ACHN (cell line): ENCODE measurements around the gene MSL3B.

Experiments used
- DNase-seq: peaks from one replicate; pipeline ENCODE4 v3.0.0-alpha.2; 2015
- in situ Hi-C: cut with HindIII; loops from 2 replicates; pipeline ENCODE4 v1.10.0; 2017; ENCODE audit warnings: low sequenced_read_pairs, low pct_ligation_motif_present, low pct_unique_long_range_greater_than_20kb

MSL3B gene

DNA sequence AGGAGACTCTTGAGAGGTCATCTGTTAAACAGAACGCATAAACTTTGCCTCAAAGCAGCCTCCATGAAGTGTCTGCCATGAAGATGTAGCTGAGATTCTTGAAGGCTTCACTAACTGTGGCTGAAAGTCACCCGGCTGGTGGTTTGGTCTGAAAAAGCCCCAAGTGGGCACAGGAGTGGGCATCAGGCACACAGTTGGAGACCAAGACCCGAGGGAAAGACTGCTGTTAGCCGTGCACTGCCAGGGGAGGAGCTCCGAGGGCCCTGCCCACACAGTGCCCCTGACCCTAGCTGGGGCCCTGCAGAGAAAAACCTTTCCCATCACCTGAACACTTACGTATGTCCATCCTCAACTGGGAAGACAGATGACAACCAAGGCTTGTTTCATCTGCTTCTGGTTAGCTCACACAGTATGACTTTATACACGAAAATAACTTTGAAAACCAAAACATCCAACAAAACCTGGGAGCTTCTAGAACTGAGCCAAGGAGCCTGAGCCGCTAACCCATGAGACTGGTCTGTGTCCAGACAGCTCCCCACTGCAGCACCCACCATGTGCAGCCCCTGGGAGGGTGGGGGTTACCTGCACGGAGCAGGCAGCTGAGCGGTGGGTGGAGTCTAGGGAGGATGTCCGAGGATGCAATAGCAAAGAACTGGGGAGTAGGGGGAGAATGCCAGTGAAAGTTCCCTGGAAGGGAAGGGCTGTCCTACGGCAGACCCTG lies 29.3 kb downstream of the MSL3B start:
- in situ Hi-C loops, result no loop called here

DNA sequence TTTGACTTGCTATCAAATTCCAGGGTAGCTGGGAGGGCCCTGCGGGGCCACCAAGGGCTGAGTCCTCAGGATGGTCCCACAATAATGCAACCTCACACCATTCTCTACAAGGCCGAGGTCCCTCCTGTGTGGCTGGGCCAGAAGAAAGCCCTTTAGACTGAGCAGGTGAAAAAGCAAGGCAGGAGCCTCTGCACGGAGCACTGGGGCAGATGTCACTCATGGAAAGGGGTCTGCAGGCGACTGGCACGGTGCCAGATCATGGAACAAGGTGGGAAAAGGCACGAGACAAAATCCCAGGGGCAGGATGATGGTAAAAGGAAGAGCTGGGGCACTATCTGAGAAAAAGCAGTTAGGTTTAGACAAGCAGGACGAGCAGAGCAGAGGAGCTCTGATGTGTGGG lies 29.9 kb downstream of the MSL3B start:
- in situ Hi-C loops, result no loop called here
- DNase-seq, result no peak

More for the DNA sequence above, 29.3 kb downstream of the MSL3B start:
- no peak for DNase-seq

DNA sequence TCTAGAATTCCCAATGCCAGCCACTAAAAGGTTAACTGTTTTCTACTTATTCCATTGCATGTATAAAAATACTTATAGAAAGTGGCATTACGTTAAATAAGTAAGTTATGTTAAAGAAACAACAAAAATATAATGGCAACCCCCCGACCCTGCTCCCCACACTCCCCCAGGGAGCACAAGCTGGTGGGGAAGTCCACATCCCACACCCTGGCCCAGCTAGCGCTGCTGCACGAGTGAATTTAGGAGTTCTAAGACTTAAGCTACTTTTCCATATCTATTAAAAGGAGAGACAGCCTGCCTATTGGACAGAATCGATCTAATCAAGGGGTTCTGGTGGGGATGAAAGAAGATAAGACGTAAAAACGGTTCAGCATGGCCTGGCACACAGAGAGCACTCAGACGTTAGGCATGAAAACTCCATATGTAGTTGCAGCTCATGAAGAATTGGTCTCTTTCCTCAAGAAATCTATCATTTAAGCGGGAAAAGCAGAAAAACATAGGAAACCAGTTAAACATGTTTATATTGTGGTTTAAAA lies 30.4 kb downstream of the MSL3B start:
- no peak for DNase-seq
- in situ Hi-C loops, result no loop called here

DNA sequence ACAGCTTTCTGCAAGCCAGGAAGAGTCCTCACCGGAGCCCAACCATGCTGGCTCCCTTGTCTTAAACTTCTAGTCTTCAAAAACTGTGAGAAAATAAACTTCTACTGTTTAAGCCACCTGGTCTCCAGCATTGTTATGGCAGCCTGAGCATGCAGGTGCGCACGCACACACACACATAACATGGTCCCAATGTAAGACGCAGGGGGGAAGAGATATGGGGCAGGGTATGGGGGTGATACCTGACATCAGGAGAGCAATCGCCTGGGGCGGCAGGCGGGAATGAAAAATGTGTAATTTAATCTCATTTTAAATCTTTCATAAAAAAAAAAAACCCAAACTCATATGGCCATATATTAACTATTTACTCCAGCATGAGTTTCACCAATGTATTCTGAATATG lies 31.8 kb downstream of the MSL3B start:
- in situ Hi-C loops, result no loop called here
- DNase-seq, result no peak

DNA sequence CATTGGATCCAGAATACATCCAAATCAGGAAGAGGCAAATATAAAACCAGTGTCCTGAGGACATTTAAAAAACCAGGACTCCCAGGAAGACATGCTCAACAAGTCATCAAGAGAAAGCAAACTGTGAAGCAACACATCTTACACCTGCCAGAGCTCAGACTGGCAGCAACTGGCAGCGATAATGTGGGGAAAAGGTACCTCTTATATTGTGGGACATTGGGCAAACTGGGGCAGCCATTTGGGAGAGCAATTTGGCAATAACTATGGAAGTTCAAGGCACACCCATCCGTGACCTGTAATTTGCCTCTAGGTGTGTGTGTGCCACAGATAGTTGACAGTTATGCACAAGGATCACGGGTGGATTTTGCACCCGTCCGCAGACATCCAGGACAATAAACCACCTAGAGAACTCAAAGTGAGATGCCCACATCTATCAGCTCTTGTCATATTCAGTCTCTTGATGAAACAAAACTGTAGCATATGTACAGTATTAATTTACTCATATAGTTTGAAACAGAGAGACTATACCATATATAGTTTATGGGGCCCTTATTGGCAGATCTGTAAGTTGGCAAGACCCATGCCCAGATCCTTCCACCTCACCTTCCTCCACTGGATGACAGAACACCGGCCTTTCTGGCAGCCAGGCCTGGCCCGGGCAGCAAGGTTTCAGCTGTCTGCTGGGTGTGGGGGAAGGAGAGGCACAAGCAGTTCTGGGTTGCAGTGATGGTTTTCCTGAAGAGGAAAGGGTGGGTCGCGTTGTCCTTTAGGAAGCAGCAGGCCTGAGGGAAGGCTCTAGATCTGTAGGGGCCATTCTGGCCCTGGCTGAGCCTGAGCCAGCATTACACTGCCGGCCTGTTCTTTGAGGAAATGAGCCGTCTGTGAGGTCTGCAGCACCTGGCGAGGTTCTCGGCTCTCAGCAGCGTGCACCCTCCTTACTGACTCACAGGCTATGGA lies 32.7 kb downstream of the MSL3B start:
- in situ Hi-C loops, result no loop called here
- no peak for DNase-seq

DNA sequence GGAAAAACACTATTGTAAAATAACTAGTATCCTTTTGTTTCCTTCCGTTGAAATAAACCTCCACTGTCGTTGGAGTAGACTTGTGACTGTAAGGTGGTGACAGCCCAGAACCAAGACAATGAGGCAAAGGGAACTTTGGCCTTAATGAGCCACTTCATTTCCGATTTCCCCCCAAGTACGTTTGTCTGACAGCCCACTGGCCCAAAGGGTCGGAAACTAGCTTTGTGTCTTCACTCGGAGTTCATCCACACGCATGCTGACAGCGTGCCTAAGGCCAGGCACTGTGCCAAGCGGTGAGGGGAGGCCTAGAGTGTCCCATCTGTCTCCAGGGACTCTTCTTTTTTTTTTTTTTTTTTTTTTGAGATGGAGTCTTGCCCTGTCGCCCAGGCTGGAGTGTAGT lies 34.8 kb downstream of the MSL3B start:
- in situ Hi-C loops, result no loop called here
- no peak for DNase-seq

DNA sequence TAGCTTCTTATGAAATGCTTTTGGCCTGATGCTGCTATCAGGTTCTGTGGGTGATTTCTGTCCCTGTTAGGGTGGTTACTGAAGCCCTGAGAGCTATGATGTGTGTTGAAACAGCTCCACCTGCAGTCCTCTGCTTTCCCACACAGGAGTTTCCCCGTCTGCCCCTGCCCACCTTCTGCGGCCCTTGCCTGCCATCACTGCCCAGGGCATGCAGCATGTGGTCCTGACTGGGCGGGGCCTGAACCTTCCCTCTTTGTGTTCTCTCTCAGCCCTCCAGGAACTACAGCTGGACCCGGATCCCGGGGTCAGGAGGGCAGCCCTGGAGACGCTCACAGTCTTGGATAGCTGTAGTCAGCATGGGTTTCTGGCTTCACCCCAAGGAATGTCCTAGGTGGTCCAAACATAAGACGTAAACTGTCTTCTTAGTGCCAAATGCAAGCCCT lies 35.3 kb downstream of the MSL3B start:
- in situ Hi-C loops, result no loop called here
- DNase-seq, result peak; percentile 74

DNA sequence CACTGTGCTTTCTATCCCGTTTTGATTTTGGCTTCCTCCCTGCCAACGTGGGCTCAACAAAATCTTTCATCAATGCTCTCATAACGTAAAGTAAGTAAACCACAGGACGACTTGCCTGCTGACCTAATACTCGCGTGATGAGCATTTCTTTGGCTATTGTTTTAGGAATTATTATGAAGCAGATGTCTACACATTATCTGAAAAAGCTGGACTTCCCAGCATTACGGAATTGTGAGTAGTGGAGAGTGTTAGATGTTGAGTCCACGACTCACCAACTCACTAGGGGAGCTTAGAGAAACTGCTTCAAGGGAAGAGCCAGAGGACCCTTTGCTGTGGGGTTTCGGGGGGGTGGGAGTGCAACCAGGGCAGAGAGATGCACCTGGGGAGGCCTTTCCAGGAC lies 35.8 kb downstream of the MSL3B start:
- no peak for DNase-seq
- in situ Hi-C loops, result no loop called here

DNA sequence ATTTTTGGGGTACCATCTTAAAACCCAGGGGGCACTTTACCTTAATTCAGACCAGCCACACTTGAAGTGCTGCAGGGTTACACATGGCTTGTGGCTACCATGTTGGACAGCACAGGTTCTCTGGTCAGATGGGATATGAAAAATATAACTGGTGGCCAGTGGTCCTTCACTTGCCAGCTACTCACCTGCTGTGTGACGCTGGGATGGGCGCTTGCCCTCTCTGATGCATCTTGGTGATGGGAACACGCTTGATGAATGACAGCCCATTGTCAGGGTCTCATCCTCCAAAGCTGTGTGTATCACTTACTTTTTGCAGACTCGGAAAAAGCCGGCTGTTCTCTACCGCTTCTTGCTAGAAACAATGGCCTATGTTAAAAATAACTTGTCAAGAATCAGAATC lies 36.3 kb downstream of the MSL3B start:
- in situ Hi-C loops, result no loop called here
- DNase-seq, result no peak

DNA sequence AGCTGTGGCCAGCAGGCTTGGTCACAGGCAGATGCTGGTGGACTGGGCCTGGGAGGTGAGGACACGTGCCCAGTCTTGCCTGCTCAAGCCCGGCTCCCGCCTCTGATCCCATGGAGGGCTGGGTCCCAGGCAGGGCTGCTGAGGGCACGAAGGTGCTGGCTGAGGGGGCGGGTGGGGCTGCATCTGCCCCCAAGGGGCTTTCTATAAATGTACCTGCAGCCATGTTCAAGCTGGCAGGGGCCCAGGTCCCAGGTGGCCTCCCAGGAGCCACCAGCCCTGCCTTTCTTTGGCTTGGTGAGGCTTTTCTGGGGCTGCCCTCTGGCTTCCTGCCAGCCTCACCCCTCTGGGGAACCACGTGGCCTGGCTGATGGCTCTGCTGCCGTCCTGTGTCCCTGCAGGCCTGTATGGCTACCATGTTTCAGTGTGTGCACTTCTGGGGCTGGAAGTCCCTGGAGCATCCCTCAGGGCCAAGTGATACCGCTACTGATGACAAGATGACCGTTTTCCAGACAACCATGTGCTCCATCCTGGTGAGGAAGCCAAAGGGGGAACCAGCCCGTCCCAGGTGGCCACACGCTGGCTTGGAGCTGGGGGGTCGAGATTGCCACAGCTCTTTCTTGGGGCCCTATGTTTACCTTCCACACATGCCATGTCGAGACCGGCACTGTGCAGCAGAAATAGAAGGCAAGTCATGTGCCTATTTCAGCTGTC lies 37.0 kb downstream of the MSL3B start:
- DNase-seq, result no peak
- in situ Hi-C loops, result no loop called here

DNA sequence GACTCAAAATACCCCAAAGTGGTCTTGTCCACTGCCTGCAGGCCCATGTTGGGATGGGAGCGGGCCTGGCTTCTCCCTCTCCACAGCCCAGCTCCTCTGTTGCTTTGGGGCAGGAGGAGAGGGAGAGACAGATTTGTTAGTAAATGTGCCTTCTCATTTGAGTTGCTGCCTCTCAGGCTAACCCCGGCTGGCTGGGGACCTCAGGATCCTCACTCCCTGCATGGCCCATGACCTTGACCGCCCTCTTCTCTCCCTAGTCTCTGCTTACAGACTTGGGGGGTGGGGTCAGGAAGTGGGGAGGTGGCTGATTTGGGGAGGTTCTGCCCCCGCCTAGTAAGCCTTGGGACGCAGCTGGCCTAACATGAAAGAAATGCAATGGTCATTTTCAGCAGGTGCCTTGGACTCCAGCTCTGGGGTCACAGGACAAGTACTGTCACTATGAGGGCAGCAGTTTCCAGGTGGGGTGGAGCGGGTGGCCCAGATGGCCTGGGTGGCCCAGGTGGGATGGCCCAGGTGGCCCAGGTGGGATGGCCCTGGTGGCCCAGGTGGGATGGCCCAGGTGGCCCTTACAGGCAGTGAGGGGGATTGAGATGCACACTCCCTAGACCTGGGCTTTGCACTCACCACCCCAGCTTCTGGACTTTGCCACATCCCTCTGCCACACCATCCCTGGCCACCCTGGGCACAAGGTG lies 37.9 kb downstream of the MSL3B start:
- DNase-seq, result no peak
- in situ Hi-C loops, result no loop called here

DNA sequence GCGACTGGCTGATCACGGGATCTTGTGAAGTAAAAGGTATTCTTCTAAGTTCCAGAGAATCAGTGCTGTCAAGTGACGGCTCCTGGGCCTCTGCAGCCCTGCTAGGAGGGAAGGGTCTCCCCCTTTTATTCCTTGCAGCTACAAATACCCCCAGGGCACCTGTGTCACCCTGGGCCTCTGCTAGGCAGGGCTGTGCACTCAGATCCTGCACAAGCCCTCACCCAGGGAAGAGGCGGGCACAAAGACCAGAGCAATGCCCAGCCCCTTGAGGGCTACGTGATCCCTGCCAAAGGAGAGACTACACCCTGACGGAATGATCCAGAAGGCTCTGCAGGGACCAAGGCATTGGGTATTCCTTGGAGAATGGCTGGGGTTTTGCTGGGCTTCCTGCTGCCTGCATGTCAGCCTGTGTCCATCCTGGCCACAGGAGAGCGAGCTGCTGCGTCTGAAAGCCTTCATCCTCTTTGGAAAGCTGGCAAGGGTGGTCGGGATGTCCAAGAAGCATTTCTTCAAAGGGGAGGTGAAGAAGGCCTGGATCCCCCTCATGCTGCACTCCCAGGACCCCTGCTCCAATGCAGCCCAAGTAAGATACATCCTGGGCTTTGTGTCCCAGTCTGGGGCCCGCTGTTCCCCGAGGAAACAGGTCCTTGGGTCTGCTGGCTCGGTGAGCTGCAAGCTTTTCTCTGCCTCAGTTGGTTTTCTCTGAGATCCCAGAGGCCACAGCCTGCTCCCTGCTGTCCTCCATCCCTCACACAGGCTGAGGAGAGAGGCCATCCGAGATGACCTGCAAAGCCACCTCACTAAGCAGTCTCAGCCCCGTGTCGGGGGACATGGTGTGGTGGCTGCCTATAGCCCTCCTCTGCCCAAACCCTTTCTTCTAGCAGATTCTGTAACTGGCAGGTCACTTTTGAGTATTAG lies 38.7 kb downstream of the MSL3B start:
- in situ Hi-C loops, result no loop called here
- DNase-seq, result no peak

DNA sequence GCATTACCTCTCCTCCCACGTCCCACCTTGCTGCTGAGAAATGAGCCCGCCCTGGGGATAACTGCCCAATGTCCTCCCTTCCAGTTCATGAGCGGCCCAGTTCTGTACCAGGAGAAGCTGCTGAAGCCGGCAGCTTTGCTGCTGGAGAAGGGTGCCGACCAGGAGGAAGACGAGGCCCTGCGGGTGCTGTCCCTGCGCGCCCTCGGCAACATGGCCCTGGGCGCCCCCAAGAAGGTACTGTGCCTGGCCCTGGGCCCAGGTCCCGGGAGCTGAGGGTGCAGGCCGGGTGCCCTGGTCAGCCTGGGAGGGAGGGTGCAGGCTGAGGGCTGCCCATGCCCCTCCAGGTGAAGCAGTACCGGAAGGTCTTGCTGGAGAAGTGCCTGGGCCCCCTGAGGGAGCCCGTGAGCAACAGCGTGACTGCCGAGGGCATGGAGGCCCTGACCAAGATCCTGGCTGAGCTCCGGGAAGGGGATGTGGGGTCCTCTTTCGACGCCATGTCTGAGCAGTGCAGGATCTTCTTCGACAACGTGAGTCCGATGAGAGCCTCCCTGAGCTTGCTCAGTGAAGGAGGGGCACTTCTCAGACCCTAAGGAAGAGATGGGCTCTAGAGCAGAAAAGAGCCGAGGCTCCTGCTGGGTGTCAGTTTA lies 39.5 kb downstream of the MSL3B start:
- in situ Hi-C loops, result no loop called here
- DNase-seq, result no peak

DNA sequence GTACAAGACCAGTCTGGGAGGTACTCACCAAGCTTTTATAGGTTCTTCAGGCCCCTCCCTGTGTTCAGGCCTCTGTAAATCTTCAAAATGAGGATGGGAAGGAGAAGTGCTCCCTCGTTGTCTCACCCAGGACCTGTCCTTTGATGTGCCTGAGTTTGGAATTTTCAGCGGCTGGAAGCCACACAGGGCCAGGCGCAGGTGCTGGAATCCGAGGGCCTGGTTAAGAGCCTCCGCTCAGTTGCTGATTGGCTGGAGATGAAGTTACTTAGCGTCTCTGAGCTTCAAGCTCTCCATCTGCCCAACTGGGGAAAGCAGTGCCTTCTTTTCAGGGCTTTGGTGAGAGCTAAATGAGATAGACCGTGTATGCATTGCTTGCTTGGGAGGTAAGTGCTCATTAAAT lies 43.8 kb downstream of the MSL3B start:
- in situ Hi-C loops, result no loop called here
- DNase-seq, result no peak

DNA sequence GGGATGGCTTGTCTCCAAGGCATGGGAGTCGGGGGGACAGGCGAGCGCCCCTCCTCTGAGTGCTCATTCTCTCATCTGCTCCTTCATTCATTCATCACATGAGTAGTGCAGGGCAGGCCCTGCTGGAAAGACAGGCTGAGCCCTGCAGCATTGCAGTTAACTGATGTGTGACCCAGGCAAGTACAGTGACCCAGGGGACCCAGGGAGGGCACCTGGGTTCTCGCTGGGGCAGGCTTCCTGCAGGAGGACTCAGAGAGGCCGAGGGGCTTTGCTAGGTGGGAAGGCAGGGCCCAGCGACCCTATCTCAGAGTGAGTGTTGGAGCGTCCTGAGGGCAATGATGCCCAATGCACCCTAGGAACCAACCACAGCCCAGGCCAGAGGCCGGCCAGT lies 44.5 kb downstream of the MSL3B start:
- in situ Hi-C loops, result no loop called here
- DNase-seq, result no peak

DNA sequence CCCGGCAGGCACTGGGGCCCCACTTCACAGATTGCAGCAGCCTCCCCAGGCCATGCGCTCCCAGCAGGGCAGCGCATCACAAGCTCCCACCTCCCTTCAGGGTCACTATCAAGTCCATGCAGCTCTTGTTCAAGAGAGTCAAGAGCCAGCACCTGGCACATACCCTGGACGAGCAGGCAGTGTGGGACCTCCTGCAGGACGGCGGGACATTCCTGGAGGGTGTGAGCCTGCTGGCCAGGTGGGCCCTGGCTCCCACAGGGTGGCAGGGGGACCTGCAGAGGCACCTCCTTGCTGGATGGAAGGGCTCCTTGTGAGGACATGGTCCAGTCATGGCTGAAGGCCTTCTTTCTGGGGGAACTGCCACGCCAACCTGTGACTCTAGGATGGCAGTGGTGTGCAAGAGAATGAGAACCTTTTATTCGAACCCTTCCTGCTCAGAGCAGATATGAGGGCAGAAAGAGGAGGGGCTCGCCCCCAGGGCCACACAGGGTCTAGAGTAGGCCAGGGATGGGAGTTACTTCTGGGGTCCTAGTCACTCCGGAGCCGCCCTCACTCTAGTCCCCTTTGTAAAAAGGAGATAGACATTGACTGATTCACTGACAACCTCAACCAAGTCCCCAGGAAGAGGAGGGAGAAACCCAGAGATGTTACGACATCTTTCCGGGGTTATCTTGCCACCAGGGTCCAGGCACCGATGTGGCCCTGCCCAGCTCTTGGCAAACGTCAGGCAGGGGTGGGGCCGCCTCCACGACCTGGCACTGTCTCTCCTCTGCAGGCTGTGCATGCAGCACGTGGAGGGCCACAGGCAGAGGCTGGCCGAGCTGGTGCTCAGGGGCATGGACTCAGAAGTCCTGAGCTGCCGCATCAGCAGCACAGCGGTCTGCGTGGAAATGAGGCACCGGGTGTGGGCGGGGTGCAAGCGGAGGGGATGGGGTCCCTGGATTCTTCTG lies 45.1 kb downstream of the MSL3B start:
- no peak for DNase-seq
- in situ Hi-C loops, result no loop called here
